K562 (cell line): ENCODE measurements around the gene CKAP5. TPM values are rescaled to one million over a fixed set of nuclear protein-coding genes. Genes with fewer than 3 reads are reported as not detected.
A peak's percentile ranks its signal among the peaks of the same experiment; 100 is the strongest.

Source experiments
- ETS1 ChIP-seq: conservative IDR thresholded peaks from 2 replicates; pipeline ENCODE4 v1.6.1; 2011; ENCODE audit warnings: low read depth, mild to moderate bottlenecking, low read length; ENCODE audit not compliant: control insufficient read depth
- FIP1L1 ChIP-seq: fragments of 200-400 bp; formaldehyde crosslinking; IDR thresholded peaks from 2 replicates; pipeline ENCODE4 v1.6.1; 2018; ENCODE audit warnings: mild to moderate bottlenecking, low read depth, low read length; ENCODE audit not compliant: poor library complexity, severe bottlenecking
- FOXJ2 ChIP-seq: fragments of 200-800 bp; sonication (Bioruptor generic); IDR thresholded peaks from 2 replicates; pipeline ENCODE4 v1.6.1; 2016; ENCODE audit warnings: missing genetic modification characterization, missing compliant biosample characterization
- HNRNPLL ChIP-seq: fragments of 200-400 bp; formaldehyde crosslinking; IDR thresholded peaks from 2 replicates; pipeline ENCODE4 v1.6.1; 2017; ENCODE audit warnings: low read length, low read depth, mild to moderate bottlenecking; ENCODE audit not compliant: poor library complexity, severe bottlenecking
- JUND ChIP-seq, 2 experiments: IDR thresholded peaks; 2 replicates in 1 of 2; 3 replicates in 1 of 2; pipeline ENCODE4 v1.6.1; 2011; ENCODE audit warnings: borderline replicate concordance in 2 of 2, low read depth in 2 of 2, low read length in 2 of 2, improper control_type of control experiment in 1 of 2, missing biosample characterization in 1 of 2, missing genetic modification characterization in 1 of 2, missing genetic modification reagents in 1 of 2
- KAT7 ChIP-seq: sonication (generic); formaldehyde crosslinking; IDR thresholded peaks from 2 replicates; pipeline ENCODE4 v1.8.0; 2022; ENCODE audit warnings: missing genetic modification reagents, mild to moderate bottlenecking, borderline replicate concordance
- MITF ChIP-seq: IDR thresholded peaks from 2 replicates; pipeline ENCODE4 v1.6.1; 2014; ENCODE audit warnings: antibody characterized with exemption
- NRF1 ChIP-seq, 2 experiments: fragments of 450-650 bp; IDR thresholded peaks in 1 of 2; conservative IDR thresholded peaks in 1 of 2; 2 replicates each; pipeline ENCODE4 v1.6.1; 2014; ENCODE audit warnings: mild to moderate bottlenecking in 2 of 2
- OTX1 ChIP-seq: fragments of 450-650 bp; formaldehyde crosslinking; IDR thresholded peaks from 2 replicates; pipeline ENCODE4 v1.4.0; 2022; ENCODE audit warnings: mild to moderate bottlenecking
- PURB ChIP-seq: sonication (generic); formaldehyde crosslinking; IDR thresholded peaks from 2 replicates; pipeline ENCODE4 v1.9.0; 2021; ENCODE audit warnings: low read depth, mild to moderate bottlenecking, missing genetic modification reagents
- SIX5 ChIP-seq, 2 experiments: IDR thresholded peaks; 2 replicates each; pipeline ENCODE4 v1.6.1; 2011; ENCODE audit warnings: low read length in 2 of 2, borderline replicate concordance in 1 of 2, low read depth in 1 of 2, mild to moderate bottlenecking in 1 of 2, moderate library complexity in 1 of 2; ENCODE audit not compliant: insufficient read depth in 1 of 2
- SP2 ChIP-seq: IDR thresholded peaks from 2 replicates; pipeline ENCODE4 v1.6.1; 2011; ENCODE audit warnings: mild to moderate bottlenecking, low read depth, low read length, moderate library complexity; ENCODE audit not compliant: poor library complexity, severe bottlenecking; ENCODE audit errors: extremely low read depth
- TAF1 ChIP-seq: IDR thresholded peaks from 2 replicates; pipeline ENCODE4 v1.6.1; 2011; ENCODE audit warnings: mild to moderate bottlenecking, low read length, moderate library complexity; ENCODE audit not compliant: insufficient read depth, control insufficient read depth, severe bottlenecking; ENCODE audit errors: extremely low read depth
- ZFX ChIP-seq: sonication (generic); formaldehyde crosslinking; IDR thresholded peaks from 2 replicates; pipeline ENCODE4 v1.8.0; 2022; ENCODE audit warnings: mild to moderate bottlenecking, missing genetic modification reagents, moderate library complexity
- ZKSCAN1 ChIP-seq: fragments of 150-350 bp; IDR thresholded peaks from 2 replicates; pipeline ENCODE4 v1.6.1; 2016; ENCODE audit warnings: low read depth, low read length
- ZNF512 ChIP-seq: IDR thresholded peaks from 2 replicates; pipeline ENCODE4 v1.6.1; 2016; ENCODE audit warnings: missing genetic modification characterization, missing compliant biosample characterization
- ZNF707 ChIP-seq: fragments of 250-450 bp; sonication (Bioruptor Pico); conservative IDR thresholded peaks from 2 replicates; pipeline ENCODE4 v1.8.0; 2022; ENCODE audit warnings: inconsistent platforms, mild to moderate bottlenecking, moderate library complexity
- ZNF766 ChIP-seq: fragments of 200-800 bp; sonication (Bioruptor generic); conservative IDR thresholded peaks from 2 replicates; pipeline ENCODE4 v1.6.1; 2016; ENCODE audit warnings: missing genetic modification characterization, missing compliant biosample characterization
- ZZZ3 ChIP-seq: fragments of 450-650 bp; IDR thresholded peaks from 2 replicates; pipeline ENCODE4 v1.6.1; 2016; ENCODE audit warnings: antibody characterized with exemption, mild to moderate bottlenecking, moderate library complexity
- polyA plus RNA-seq, 8 experiments: library from polyadenylated mRNA; depleted of rRNA in 4 of 8; stranded (reverse) in 5 of 8; unstranded in 3 of 8; fragments of >200 nt; fragmentation: Nextera tagmentation in 2 of 8; fragmentation: Illumina TruSeq in 1 of 8; extraction: Ambion mirVana in 2 of 8; extraction: Trizol in 1 of 8; gene quantifications; 2 replicates each; pipeline versions ENCODE4 v1.2.1 to v1.2.3, GENCODE V29; 2011 to 2014; ENCODE audit warnings: inconsistent platforms in 1 of 8, missing spikeins in 1 of 8
- total RNA-seq, 7 experiments: library from RNA; depleted of rRNA in 6 of 7; stranded (reverse); fragments of >200 nt in 6 of 7; fragmentation: Illumina TruSeq in 2 of 7; extraction: Trizol in 2 of 7; gene quantifications; 2 replicates each; pipeline versions ENCODE4 v1.2.1 to v1.2.3, GENCODE V29; 2011 to 2021; ENCODE audit warnings: low replicate concordance in 1 of 7

Gene CKAP5
- total and polyA plus RNA-seq, 9 of the 15 experiments (the other 6 are each of a cell fraction or from before 2014, with no cell fraction given): 60.1 to 239 (median 139) TPM

GRCh38 chr11:46700241-46701077 lies 145.6 kb downstream of the CKAP5 start, which contains the start of the genes ARHGAP1 and ZNF408 (continued):
- TF ChIP-seq ZNF512 (tag) (no peak), SP2 (no peak), ZNF766 (CRISPR knock-in tag) (0 out of 2 replicates have a peak, but pooled peaks have one; percentile 61), MITF (no peak), PURB (CRISPR knock-in tag) (no peak), SIX5 (IDR thresholded peaks at IDR 0.05; ENCODE audit: borderline replicate concordance in 1 of 2, insufficient read depth in 1 of 2, low read depth in 1 of 2, low read length in 2 of 2) (peak; percentile 30 to 56; a peak in 3 of 4 replicates), FOXJ2 (tag) (no peak), ZFX (peak; percentile 82), ZZZ3 (peak; percentile 87; the same call in 1 of the 2 replicates), ETS1 (peak; percentile 75), ZNF707 (CRISPR knock-in tag) (no peak), OTX1 (peak; percentile 89), TAF1 (peak; percentile 77), HNRNPLL (no peak), KAT7 (CRISPR knock-in tag) (peak; percentile 88; the same call in 1 of the 2 replicates), JUND (IDR thresholded peaks at IDR 0.05; ENCODE audit: borderline replicate concordance, low read depth, low read length) (peak; percentile 63), JUND (tag; IDR thresholded peaks at IDR 0.05; ENCODE audit: borderline replicate concordance, low read depth, low read length) (peak; percentile 73; the same call in 2 of the 3 replicates), FIP1L1 (peak; percentile 73), ZKSCAN1 (peak; percentile 68; the same call in 1 of the 2 replicates), NRF1 (conservative IDR thresholded peaks at IDR 0.05 in 1 of 2, IDR thresholded peaks at IDR 0.05 in 1 of 2) (peak; percentile 80 to 84)
